OCI-LY3 (cell line): Measurements from ENCODE around the gene PRR18.

ENCODE experiments used
- H2AFZ ChIP-seq: fragments of 200-600, 300-600 bp; shearing (Covaris generic); 2 replicates; pipeline ENCODE4 v1.6.0; 2014; ENCODE audit warnings: antibody characterized with exemption, low read depth, low read length
- H3K27ac ChIP-seq: fragments of 200-600, 300-600 bp; sonication (generic); 2 replicates; pipeline ENCODE4 v1.5.1; 2014; ENCODE audit warnings: mild to moderate bottlenecking, low read length, moderate library complexity, mixed read lengths
- H3K27me3 ChIP-seq: fragments of 200-600, 300-600 bp; sonication (generic); 2 replicates; pipeline ENCODE4 v1.6.1; 2014; ENCODE audit warnings: low read depth, low read length, mixed read lengths
- H3K36me3 ChIP-seq: fragments of 200-600, 300-600 bp; sonication (generic); replicated peaks from 2 replicates; pipeline ENCODE3; 2014; ENCODE audit warnings: low read depth, low read length, mixed read lengths
- H3K4me1 ChIP-seq: fragments of 300-600, 200-600 bp; sonication (generic); 2 replicates; pipeline ENCODE4 v1.6.1; 2014; ENCODE audit warnings: low read length, mixed read lengths
- H3K4me2 ChIP-seq: fragments of 200-600, 300-600 bp; sonication (generic); 2 replicates; pipeline ENCODE4 v1.6.1; 2014; ENCODE audit warnings: low read length, mixed read lengths
- H3K4me3 ChIP-seq: fragments of 300-600, 200-600 bp; sonication (generic); 2 replicates; pipeline ENCODE4 v1.5.1; 2014; ENCODE audit warnings: antibody characterized with exemption, mild to moderate bottlenecking, low read length, moderate library complexity
- H3K79me2 ChIP-seq: fragments of 300-600, 200-600 bp; shearing (Covaris generic); 2 replicates; pipeline ENCODE4 v1.6.1; 2014; ENCODE audit warnings: mild to moderate bottlenecking, low read length, mixed read lengths
- H3K9ac ChIP-seq: fragments of 300-600, 200-600 bp; shearing (Covaris generic); 2 replicates; pipeline ENCODE4 v1.6.0; 2014; ENCODE audit warnings: mild to moderate bottlenecking, low read length, moderate library complexity
- H3K9me3 ChIP-seq: fragments of 200-600, 300-600 bp; shearing (Covaris generic); 2 replicates; pipeline ENCODE4 v1.6.1; 2014; ENCODE audit warnings: low read length, mixed read lengths; ENCODE audit not compliant: insufficient read depth
- H4K20me1 ChIP-seq: fragments of 200-600, 300-600 bp; sonication (generic); 2 replicates; pipeline ENCODE4 v1.6.1; 2016; ENCODE audit warnings: low read length, mixed read lengths; ENCODE audit not compliant: insufficient read depth
- CTCF ChIP-seq: fragments of 200-600, 300-600 bp; sonication (generic); IDR thresholded peaks from 2 replicates; pipeline ENCODE4 v1.5.1; 2014; ENCODE audit warnings: antibody characterized with exemption, low read length, low read depth
- EZH2phosphoT487 ChIP-seq: fragments of 200-600 bp; shearing (Covaris generic); IDR thresholded peaks from 2 replicates; pipeline ENCODE4 v1.6.1; 2018; ENCODE audit warnings: antibody characterized with exemption, mixed run types, low read depth

PRR18 gene

GRCh38 chr6:166317261-166318212 lies 9.3 kb upstream of the PRR18 start:
- Histone ChIP-seq H2AFZ (no peak overlapping the region), H4K20me1 (no peaks in the 10 kb centered on the region), H3K4me2 (no peak overlapping the region), H3K36me3 (no peaks in the 10 kb centered on the region), H3K79me2 (no peaks in the 10 kb centered on the region), H3K9me3 (no peaks in the 10 kb centered on the region), H3K4me1 (no peaks in the 10 kb centered on the region), H3K27me3 (no peaks in the 10 kb centered on the region), H3K4me3 (no peak overlapping the region), H3K27ac (no peak overlapping the region), H3K9ac (no peak overlapping the region)
- TF ChIP-seq EZH2phosphoT487 (no peak), CTCF (no peak)

GRCh38 chr6:166315436-166315835 lies 7.2 kb upstream of the PRR18 start:
- Histone ChIP-seq H4K20me1 (no peaks in the 10 kb centered on the region), H3K9me3 (no peaks in the 10 kb centered on the region), H3K4me2 (no peak overlapping the region), H2AFZ (no peak overlapping the region), H3K79me2 (no peaks in the 10 kb centered on the region), H3K4me3 (no peak overlapping the region), H3K27me3 (no peaks in the 10 kb centered on the region), H3K27ac (no peak overlapping the region), H3K36me3 (no peaks in the 10 kb centered on the region), H3K4me1 (no peaks in the 10 kb centered on the region), H3K9ac (no peak overlapping the region)
- TF ChIP-seq CTCF (no peak), EZH2phosphoT487 (no peak)

- no peaks in the 10 kb centered on the region for H3K4me1 ChIP-seq
- no peak overlapping the region for H3K27ac ChIP-seq
- TF ChIP-seq EZH2phosphoT487 (no peak), CTCF (no peak)
- no peaks in the 10 kb centered on the region for H3K79me2 ChIP-seq
- H4K20me1 ChIP-seq: no peaks in the 10 kb centered on the region
- no peak overlapping the region for H3K9ac ChIP-seq
- no peaks in the 10 kb centered on the region for H3K36me3 ChIP-seq
- no peak overlapping the region for H2AFZ ChIP-seq
- no peak overlapping the region for H3K4me3 ChIP-seq
- H3K4me2 ChIP-seq: no peak overlapping the region
- no peaks in the 10 kb centered on the region for H3K9me3 ChIP-seq
- no peaks in the 10 kb centered on the region for H3K27me3 ChIP-seq
Observed at GRCh38 chr6:166314454-166314853, 6.3 kb upstream of the PRR18 start.

- Histone ChIP-seq H3K4me3 (no peak overlapping the region), H3K27ac (no peak overlapping the region), H3K9me3 (no peaks in the 10 kb centered on the region), H3K4me1 (no peaks in the 10 kb centered on the region), H3K79me2 (no peaks in the 10 kb centered on the region), H3K9ac (no peak overlapping the region), H4K20me1 (no peaks in the 10 kb centered on the region), H3K4me2 (no peak overlapping the region), H2AFZ (no peak overlapping the region), H3K36me3 (no peaks in the 10 kb centered on the region), H3K27me3 (no peaks in the 10 kb centered on the region)
- TF ChIP-seq CTCF (peak; percentile 71), EZH2phosphoT487 (no peak)
Observed at GRCh38 chr6:166313255-166314070, 5.3 kb upstream of the PRR18 start.
